GM10266 (cell line): Measurements from ENCODE around the gene MICALL1.

Source experiments
- DNase-seq: peaks from one replicate; pipeline ENCODE4 v3.0.0; 2012; ENCODE audit errors: extremely low spot score
- TF ChIP-seq, protein P1 (sequence below): IDR thresholded peaks from 2 replicates; pipeline ENCODE4 v1.5.1; 2012; ENCODE audit warnings: mild to moderate bottlenecking, low read depth; ENCODE audit not compliant: control insufficient read depth, insufficient read depth; ENCODE audit errors: missing control alignments

MICALL1 gene

DNA sequence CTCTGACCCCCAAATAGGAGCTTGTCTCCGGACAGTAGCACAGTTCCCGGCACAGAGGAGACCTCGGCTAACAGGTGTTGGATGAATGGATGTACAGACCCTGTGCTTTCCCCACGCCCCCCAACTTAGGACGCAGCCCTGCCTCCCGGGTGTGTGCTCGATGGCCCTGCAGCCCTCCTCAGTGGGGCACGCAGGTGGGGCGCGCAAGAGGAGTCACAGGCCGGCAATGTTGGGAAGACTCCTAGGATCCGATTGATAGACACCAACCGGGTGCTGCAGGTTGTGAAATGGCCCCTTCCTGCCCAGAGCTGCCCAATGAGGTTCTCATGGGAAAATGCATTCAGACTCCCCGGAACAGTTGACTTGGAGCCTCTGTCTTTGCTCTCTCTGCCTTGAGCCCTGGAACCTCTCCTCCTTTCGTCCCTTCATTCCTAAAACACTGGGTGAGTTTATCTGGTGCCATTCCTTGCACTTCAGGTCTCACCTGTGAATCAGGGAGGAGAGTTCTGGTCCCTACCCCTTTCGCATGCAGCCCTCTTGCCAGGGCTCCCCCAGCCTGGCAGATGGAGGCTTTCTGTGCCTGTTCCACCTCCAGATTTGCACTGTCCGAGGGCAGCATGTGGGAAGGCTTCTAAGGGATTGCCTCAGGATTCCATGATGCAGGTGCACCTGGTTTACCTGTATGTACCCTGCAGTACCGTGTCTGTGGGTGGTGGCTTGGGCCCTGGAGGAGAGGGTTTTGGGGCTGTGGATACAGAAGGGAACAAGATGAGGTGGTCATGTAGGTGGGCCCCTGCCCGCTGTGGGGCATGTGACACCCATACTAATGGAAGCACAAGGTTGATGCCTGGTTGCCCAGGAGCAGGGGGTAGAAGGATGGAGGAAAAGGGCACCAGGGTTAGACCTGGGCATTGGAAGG lies 1.2 kb downstream of the MICALL1 start:
- TF ChIP-seq, protein P1, sequence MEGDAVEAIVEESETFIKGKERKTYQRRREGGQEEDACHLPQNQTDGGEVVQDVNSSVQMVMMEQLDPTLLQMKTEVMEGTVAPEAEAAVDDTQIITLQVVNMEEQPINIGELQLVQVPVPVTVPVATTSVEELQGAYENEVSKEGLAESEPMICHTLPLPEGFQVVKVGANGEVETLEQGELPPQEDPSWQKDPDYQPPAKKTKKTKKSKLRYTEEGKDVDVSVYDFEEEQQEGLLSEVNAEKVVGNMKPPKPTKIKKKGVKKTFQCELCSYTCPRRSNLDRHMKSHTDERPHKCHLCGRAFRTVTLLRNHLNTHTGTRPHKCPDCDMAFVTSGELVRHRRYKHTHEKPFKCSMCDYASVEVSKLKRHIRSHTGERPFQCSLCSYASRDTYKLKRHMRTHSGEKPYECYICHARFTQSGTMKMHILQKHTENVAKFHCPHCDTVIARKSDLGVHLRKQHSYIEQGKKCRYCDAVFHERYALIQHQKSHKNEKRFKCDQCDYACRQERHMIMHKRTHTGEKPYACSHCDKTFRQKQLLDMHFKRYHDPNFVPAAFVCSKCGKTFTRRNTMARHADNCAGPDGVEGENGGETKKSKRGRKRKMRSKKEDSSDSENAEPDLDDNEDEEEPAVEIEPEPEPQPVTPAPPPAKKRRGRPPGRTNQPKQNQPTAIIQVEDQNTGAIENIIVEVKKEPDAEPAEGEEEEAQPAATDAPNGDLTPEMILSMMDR, result no peak
- no peak for DNase-seq

DNA sequence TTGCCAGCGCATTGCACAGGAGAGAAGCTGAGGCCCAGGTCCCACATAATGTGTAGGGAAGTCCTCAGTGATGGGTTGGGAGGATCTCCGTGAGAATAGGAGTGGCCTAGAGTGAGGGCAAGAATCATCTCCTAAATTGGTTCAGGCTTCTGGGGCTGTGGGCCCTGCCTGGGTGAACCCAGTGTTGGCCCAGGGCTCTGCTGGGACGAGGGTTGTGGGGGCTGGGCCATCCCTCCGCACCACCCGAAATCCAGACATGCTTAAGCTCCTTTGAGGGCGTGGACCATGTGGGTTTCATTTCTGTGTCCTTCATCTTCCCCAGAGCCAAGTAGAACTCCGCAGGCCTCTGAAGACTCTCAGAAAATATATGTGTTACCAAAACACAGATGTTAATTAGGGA lies 3.7 kb downstream of the MICALL1 start:
- TF ChIP-seq, protein P1, result no peak

DNA sequence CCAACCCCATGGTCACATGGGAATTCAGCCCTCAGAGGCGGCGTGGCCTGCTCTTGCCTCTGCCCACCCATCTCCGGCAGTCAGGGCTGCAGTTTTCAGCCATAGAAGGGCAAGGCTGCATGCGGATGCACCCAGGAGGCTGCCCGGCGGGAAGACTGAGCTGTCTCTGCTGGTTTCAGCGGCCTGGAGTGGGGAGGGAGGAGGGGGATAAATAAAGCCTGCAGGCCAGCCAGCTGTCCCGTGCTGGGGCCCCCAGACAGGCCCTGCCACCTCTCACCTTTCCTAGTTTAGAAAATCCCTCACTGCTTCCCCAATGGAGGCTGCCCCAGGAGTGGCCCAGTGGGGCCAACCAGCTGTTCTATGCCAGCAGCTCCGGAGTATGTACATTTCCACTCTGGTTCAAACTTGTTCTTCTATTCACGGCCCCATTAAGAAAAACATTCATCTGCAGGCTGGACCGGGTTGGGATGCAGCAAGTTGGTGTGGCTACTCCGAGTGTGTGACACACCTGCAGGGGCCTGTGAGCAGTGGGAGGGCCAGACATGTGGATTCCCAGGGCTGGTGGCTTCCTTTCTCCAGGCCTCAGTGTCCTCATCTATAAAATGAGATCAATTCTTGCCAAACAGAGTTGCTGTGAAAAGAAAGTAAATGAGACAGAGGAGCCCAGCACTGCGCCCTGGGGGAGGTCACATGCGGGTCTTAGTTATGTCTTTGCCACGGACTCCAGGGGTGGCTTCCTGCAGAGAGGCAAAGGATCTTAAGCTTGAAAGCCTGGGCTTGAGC lies 5.0 kb downstream of the MICALL1 start:
- TF ChIP-seq, protein P1, result no peak
- DNase-seq, result no peak

More for the DNA sequence above, 3.7 kb downstream of the MICALL1 start:
- DNase-seq, result no peak

DNA sequence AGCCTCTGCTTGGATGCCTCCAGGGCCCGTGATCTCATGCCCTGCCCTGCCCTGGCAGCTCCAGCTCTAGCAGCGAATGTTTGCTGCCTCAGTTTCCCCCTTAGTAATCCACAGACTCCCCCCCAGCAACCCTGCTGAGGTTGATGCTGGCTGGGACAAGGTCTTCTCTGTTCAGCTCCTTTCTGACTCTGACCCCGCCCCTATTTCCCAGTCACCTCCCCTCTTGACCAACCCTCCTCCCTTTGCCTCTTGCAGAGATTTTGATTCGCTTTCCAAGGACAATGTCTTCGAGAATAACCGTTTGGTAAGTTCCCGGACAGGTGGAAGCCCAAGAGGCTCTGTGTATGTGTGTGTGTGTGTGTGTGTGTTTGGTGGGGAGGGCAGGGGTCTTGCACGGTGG lies 5.6 kb downstream of the MICALL1 start:
- TF ChIP-seq, protein P1, result no peak

DNA sequence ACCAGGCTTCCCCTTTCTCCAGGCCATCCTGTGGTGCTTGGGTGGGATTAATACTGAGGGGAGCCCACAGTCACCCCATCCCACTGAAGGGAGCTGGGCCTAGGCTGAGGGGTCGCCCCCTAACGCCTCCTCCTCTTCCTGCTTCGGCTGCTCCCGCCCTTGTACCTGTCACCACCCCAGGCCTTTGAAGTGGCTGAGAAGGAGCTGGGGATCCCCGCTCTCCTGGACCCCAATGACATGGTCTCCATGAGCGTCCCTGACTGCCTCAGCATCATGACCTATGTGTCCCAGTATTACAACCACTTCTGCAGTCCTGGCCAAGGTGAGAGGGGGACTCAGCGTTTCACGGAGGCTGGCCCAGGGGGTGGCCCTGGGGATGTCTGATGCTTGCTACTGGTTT lies 6.1 kb downstream of the MICALL1 start:
- no peak for DNase-seq
- TF ChIP-seq, protein P1, result no peak

More for the DNA sequence above, 5.6 kb downstream of the MICALL1 start:
- no peak for DNase-seq

DNA sequence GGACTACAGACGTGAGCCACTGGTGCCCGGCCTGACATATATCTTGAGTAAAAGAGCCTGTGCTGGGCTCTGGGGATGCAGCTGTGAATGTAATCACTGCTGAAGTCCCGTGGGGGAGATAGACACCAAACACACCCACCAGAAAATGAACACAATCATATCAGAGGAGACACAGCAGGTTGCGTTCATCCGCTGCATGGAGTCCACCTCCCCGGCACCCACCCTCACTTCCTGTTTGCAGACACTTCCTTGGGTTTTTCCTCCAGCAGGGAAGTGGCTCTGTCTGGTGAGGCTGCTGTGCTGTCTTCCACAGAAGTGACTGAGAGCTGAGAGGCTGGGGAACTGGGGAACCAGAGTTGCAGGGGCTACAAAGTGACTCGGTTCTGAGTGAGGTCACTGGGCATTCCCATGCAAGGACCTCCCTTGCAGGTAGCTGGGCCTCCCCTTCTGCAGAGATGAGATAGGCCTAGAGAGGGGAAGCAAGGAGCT lies 7.2 kb downstream of the MICALL1 start:
- TF ChIP-seq, protein P1, result no peak
- DNase-seq, result no peak
